Left ventricle myocardium inferior (tissue), 1 donor: ENCODE data around the gene KPTN. TPM values are rescaled to one million over a fixed set of nuclear protein-coding genes. Genes with fewer than 3 reads are reported as not detected.

Experiments
- DNase-seq: peaks from one replicate; pipeline ENCODE4 v3.0.0-alpha.2; 2020
- H3K27ac ChIP-seq: fragments of 200-600 bp; replicated peaks from 2 replicates; pipeline ENCODE4 v1.8.0; 2021
- H3K27me3 ChIP-seq: fragments of 200-600 bp; 2 replicates; pipeline ENCODE4 v1.8.0; 2021; ENCODE audit warnings: low read depth
- H3K36me3 ChIP-seq: fragments of 200-600 bp; 2 replicates; pipeline ENCODE4 v1.8.0; 2021
- H3K4me1 ChIP-seq: fragments of 200-600 bp; 2 replicates; pipeline ENCODE4 v1.8.0; 2021
- H3K4me3 ChIP-seq: fragments of 200-600 bp; 2 replicates; pipeline ENCODE4 v1.8.0; 2021; ENCODE audit warnings: mild to moderate bottlenecking, moderate library complexity
- H3K9me3 ChIP-seq: fragments of 200-600 bp; replicated peaks from 2 replicates; pipeline ENCODE4 v1.8.0; 2021
- CTCF ChIP-seq: fragments of 200-600 bp; IDR thresholded peaks from 2 replicates; pipeline ENCODE4 v1.8.0; 2021; ENCODE audit warnings: antibody characterized with exemption, mild to moderate bottlenecking, borderline replicate concordance
- intact Hi-C: fragments of 100-400 bp; cut with micrococcal nuclease; formaldehyde crosslinking; loops from one replicate; pipeline ENCODE4 v1.11.0; 2022
- total RNA-seq: library from RNA; stranded (reverse); fragmentation: NEBNext Ultra II Directional; extraction: Animal tissue kit (Norgen Biotek cat#: 25700); gene quantifications from one replicate; pipeline ENCODE4 v1.2.1, GENCODE V29; 2021
- donor health status: DM: no; HTN: yes; CAD: no; lungs with severe emphysema.

KPTN gene
- total RNA-seq, 1 donor from 2014 or later = 10.9 TPM

- H3K9me3 ChIP-seq = no peaks in the 10 kb centered on the region
- peaks cover 88% of the 10 kb centered on the region for H3K27me3 ChIP-seq
- intact Hi-C loops = loop anchor here (2.0 kb wide), 1 partner anchor 271 kb away; no protein-coding TSS in a partner anchor
- no peak overlapping the region for H3K4me3 ChIP-seq
- H3K27ac ChIP-seq = no peak overlapping the region
- peaks cover 6% of the 10 kb centered on the region for H3K4me1 ChIP-seq
- TF ChIP-seq CTCF = no peak
- no peak for DNase-seq
- no peaks in the 10 kb centered on the region for H3K36me3 ChIP-seq
Measured at GRCh38 chr19:47435883-47436417, 48.1 kb downstream of the KPTN start.

- H3K36me3 ChIP-seq = no peaks in the 10 kb centered on the region
- intact Hi-C loops = no loop called here
- no peak for DNase-seq
- TF ChIP-seq CTCF = no peak
- peaks cover 11% of the 10 kb centered on the region for H3K4me1 ChIP-seq
- H3K4me3 ChIP-seq = no peak overlapping the region
- peaks cover 88% of the 10 kb centered on the region for H3K27me3 ChIP-seq
- no peak overlapping the region for H3K27ac ChIP-seq
- H3K9me3 ChIP-seq = no peaks in the 10 kb centered on the region
Measured at GRCh38 chr19:47435196-47435595, 48.8 kb downstream of the KPTN start.

- H3K4me3 ChIP-seq = no peak overlapping the region
- intact Hi-C loops = no loop called here
Measured at GRCh38 chr19:47434088-47434487, 49.9 kb downstream of the KPTN start.

GRCh38 chr19:47433121-47433520 is 50.9 kb downstream of the KPTN start:
- Histone ChIP-seq H3K27ac (no peak overlapping the region), H3K27me3 (peaks cover 98% of the 10 kb centered on the region), H3K9me3 (no peaks in the 10 kb centered on the region), H3K36me3 (no peaks in the 10 kb centered on the region), H3K4me1 (peaks cover 26% of the 10 kb centered on the region), H3K4me3 (no peak overlapping the region)
- no peak for TF ChIP-seq CTCF
- no peak for DNase-seq
- intact Hi-C loops = no loop called here

More at GRCh38 chr19:47434088-47434487, 49.9 kb downstream of the KPTN start:
- DNase-seq = no peak
- TF ChIP-seq CTCF = no peak
- Histone ChIP-seq H3K4me1 (peaks cover 17% of the 10 kb centered on the region), H3K9me3 (no peaks in the 10 kb centered on the region), H3K27ac (no peak overlapping the region), H3K27me3 (peaks cover 98% of the 10 kb centered on the region), H3K36me3 (no peaks in the 10 kb centered on the region)

GRCh38 chr19:47432499-47432898 is 51.5 kb downstream of the KPTN start:
- no peaks in the 10 kb centered on the region for H3K9me3 ChIP-seq
- no peaks in the 10 kb centered on the region for H3K36me3 ChIP-seq
- H3K27ac ChIP-seq = no peak overlapping the region
- no peak for DNase-seq
- no peak overlapping the region for H3K4me3 ChIP-seq
- intact Hi-C loops = no loop called here
- TF ChIP-seq CTCF = no peak
- peaks cover 32% of the 10 kb centered on the region for H3K4me1 ChIP-seq
- peaks cover 98% of the 10 kb centered on the region for H3K27me3 ChIP-seq
